Measurements from ENCODE around the gene SORCS2.

DNA sequence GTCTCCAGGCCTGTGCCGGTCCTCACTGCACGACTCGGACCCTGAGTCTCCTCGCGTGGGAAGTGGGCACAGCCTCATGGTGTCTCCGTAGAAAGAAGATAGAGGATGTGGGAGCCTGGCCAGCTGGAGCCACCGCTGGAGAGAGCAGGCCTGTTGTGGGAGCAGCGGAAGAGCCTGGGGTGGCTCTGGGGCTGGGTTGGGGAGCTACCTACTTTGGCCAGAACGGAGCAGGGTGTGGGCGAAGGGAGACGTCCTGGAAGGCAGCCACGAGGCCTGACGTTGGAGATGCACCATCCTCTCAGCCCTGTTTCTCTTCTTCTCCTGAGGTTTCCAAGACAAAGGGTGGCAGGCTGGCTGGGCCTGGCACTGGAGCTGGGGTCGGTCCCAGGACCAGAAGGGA lies 93.8 kb downstream of the SORCS2 start:
- TF ChIP-seq, protein P1, sequence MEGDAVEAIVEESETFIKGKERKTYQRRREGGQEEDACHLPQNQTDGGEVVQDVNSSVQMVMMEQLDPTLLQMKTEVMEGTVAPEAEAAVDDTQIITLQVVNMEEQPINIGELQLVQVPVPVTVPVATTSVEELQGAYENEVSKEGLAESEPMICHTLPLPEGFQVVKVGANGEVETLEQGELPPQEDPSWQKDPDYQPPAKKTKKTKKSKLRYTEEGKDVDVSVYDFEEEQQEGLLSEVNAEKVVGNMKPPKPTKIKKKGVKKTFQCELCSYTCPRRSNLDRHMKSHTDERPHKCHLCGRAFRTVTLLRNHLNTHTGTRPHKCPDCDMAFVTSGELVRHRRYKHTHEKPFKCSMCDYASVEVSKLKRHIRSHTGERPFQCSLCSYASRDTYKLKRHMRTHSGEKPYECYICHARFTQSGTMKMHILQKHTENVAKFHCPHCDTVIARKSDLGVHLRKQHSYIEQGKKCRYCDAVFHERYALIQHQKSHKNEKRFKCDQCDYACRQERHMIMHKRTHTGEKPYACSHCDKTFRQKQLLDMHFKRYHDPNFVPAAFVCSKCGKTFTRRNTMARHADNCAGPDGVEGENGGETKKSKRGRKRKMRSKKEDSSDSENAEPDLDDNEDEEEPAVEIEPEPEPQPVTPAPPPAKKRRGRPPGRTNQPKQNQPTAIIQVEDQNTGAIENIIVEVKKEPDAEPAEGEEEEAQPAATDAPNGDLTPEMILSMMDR (IDR thresholded peaks at IDR 0.05), result no peak
- no peak for TF ChIP-seq POLR2A (IDR thresholded peaks at IDR 0.05)
